ENCODE data around the gene RNF146.
"Not testable (repeated sequence)": the region's sequence is repeated elsewhere in the genome, so short reads cannot be mapped to it uniquely, and the experiment has no call there.

The RNF146 gene, protein sequence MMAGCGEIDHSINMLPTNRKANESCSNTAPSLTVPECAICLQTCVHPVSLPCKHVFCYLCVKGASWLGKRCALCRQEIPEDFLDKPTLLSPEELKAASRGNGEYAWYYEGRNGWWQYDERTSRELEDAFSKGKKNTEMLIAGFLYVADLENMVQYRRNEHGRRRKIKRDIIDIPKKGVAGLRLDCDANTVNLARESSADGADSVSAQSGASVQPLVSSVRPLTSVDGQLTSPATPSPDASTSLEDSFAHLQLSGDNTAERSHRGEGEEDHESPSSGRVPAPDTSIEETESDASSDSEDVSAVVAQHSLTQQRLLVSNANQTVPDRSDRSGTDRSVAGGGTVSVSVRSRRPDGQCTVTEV

DNA sequence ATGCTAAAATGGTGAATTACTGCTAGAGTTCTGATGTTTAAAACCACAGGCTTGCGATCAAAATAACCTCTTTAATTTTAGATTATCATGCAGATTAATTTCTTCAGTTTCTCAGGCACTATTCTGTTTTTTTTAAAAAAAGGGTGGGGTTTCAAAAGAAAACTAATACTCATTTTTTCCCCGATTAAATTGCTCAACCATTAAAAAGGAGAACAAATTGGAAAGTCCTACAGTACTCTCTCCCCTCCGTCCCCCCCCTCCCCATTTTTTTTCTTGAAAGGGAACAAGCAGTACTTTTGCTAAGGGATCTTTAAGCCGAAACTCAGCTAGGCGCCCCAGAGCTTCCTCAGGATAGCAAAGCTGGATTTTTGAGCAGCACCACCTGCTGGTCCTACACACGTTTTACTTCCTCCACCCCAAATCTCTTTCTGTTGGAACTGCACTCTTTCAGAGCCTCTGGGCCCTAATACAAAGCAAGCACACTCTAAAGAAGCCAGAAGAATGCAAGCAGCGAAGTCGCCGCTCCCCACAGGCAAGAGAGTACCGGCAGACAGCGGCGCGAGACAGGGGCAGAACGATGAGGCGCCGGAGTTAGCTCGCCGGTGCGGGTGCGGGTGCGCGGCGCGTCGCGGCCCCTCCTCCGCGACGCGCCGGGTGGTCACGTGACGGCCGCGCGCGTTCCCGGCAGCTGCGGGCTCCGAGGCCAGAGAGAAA is at the start of gene RNF146:
Gene RNF146 (plus strand): TSS at position 687 of the 714 bp plus-strand sequence. CDS start 13,475 bp downstream, outside the sequence.
- peak; percentile 78 for DNase-seq

DNA sequence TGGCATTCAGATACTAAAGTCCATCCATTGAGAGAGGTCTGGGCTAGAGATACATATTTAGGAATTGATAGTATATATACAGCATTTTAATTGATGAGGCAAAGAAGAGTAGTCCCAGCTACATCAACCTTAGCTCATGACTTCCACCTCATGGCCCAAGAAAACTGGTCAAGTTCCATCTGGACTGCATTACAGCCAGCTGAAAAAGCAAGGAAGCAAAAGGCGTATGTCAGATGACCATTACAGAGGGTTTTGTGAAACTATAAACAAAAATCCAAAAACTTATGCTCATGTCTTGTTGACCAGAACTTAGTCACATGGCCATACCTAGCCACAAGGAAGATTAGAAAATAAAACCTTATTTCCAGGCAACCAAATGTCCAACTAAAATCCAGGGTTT is 46.8 kb upstream of the RNF146 start:
- DNase-seq = no peak

DNA sequence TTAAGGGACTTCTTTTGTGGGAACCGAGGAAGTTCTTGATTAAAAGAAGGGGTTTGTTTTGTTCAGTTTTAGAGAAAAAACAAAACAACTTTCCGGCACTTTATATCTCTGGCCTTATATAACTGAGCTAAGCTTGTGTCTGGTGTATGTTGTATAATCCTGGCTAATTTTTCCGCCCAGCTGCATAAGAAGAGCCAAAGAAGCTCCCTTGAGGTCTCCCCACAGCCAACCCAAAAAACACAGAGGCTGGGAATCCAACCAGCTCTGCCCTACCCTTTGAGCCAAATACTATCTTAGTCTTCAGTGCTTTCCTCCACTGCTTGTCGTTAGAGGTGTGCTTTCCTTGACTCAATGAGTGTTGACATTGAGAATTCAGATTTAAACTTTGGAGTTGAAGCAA is 45.5 kb upstream of the RNF146 start:
- no peak for DNase-seq

DNA sequence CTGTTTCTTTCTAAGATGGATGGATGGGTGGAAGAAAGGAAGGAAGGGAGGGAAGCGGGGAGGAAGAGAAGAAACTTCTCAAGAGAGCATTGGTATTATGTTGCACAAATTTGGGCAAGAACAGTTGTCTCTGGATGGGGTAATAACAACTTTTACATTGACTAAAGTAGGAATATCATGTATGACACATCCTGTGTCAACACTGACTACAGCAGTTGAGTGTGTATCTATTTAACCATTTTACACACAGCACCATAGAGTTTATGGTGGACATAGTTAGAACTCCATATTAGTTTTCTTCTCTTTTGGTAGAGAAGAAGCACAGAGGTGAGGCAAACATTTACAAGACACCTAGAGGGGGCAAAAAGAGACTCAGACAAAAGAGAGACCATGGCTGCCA is 44.2 kb upstream of the RNF146 start:
- DNase-seq = no peak

DNA sequence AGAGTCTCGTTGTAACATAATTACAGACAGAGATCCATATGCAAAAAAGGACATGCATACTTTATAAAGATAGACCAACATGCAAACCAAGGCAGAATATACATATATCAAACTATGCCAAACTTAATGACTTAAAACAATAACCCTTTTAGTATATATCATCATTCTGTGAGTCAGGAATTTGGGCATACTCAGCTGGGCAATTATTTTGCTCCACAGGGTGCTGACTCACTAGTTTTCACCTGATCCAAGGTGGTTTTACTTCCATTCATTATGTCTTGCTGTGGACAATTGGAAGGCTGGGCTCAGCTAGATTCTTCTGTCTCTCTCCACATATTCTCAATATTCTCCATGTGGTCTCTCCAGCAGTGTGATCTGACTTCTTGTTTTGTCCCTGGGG is 41.2 kb upstream of the RNF146 start:
- DNase-seq = no peak

DNA sequence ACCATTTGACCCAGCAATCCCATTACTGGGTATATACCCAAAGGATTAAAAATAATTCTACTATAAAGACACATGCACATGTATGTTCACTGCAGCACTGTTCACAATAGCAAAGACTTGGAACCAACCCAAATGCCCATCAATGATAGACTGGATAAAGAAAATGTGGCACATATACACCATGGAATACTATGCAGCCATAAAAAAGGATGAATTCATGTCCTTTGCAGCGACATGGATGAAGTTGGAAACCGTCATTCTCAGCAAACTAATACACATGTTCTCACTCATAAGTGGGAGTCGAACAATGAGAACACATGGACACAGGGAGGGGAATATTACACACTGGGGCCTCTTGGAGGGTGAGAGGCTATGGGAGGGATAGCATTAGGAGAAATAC is 32.8 kb upstream of the RNF146 start:
- DNase-seq = not testable (repeated sequence)

DNA sequence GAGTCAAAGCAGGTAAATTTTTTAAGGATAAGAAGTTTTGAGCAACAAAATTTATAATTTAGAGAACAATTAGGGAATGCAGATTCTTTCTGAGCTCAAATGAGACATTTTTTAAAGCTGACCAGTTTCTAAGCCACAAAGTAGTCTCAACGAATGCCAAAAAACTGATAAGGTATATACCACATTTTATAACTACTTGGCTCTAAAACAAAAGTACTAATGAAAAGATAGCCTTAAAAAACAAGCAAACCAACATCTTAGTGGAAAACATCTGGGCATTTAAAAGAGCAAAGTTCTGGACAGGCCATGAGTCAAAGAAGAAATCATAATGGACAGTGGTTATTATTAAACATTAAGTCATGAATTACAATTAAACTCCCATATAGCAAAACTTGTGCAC is 23.2 kb upstream of the RNF146 start:
- DNase-seq = no peak

DNA sequence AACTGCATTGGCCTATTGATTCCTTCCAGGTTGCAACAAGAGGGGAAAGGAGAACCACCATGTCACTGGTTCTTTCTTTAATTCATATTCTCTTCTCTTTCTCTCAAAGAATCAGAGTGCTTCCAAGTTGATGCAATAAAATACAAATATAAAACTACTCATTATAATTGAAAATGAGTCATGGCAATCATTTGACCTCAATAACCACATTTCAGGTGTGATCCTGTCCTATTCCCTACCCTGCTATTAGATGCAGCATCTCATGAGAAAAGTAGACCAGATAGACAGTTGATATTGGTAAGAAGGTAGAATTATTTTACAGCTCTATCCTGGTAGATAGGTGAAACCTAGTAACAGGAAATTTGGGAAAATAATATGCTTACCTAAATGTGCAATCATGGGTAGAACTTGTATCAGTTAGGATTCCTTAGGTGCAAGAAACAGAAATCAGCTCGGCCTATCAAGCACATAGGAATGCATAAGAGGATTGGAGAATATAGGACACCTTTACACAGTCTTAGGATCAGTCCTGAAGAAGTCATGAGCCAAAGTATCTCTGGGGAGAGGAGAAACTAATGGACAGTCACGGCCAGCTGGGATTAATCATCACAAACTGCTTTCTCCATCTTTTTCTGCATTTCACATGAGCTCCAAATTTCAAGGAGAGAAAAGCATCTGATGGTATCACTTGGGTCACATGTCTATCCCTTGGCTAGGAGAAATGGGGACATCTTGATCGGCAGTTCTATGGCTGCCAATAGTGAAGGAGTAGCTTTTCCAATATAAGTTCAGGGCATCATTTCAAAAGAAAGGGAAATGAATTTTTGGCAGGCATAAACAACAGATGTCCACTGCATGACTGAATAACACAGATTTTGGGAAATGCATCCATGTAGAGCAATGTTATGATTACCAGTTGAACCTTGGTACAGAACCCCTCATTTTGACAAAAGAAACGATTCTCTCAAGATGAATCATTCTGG is 19.3 kb upstream of the RNF146 start:
- no peak for DNase-seq

DNA sequence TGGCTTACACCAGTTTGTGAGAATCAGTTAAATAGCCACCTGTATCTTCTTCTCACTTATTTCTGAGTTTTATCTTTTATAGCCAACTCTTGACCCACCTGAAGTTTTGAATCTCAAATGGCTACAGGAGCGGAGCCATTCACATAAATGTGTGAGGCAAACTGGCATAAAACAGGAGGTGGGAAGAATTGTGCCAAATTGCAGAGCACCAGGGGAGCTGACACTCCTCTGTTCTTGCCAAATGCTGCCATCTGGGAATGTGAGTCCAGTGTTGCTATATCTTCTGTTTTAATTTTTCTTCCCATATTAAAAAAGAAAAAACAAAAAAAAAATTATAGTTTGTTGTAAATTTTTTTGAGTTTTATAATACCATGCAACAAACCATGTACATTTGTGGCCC is 17.0 kb upstream of the RNF146 start:
- no peak for DNase-seq

DNA sequence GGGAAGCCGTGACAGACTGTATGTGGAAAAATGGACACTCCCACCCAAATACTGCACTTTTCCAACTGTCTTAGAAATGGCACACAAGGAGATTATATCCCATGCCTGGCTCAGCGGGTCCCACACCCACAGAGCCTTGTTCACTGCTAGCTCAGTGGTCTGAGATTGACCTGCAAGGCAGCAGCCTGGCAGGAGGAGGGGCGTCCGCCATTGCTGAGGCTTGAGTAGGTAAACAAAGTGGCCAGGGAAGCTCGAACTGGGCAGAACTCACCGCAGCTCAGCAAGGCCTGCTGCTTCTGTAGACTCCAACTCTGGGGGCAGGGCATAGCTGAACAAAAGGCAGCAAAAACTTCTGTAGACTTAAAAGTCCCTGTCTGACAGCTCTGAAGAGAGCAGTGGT is 11.4 kb upstream of the RNF146 start:
- no peak for DNase-seq

DNA sequence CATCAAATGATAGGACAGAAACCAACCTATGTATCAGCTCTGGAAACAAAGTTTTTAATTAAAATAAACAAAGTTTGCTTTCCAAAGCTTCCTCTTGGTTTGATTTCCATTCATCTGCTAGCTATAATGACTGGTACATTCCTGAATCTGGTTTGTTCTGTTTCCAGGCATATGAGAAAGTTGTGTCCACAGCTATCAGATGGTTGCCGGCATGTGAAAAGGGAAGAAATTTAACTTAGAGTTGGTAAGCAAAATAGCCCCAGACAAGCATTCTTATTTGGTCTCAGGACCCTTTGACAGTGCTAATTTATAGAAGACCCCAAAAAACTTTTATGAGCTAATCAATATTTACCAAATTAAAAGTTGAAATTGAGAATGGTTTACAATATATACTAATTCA is 3.8 kb upstream of the RNF146 start:
- DNase-seq = no peak

DNA sequence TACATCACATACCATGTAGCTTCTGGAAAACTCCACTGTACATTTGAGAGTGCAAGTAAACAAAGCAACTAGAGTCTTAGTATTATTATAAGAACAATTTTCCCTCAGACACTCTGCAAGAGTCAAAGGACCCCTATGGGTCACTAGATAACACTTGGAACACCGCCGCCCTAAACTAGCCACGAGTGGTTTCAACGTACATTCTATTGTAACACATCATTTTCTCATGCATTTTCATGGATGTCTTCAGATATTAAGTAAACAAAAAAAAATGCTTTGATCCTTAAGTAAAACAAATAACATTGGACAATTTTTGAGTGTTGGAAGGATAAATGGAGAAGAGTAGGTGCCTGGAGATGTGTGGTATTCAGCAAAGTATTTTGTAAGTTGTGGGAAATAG is 3.2 kb upstream of the RNF146 start:
- no peak for DNase-seq

DNA sequence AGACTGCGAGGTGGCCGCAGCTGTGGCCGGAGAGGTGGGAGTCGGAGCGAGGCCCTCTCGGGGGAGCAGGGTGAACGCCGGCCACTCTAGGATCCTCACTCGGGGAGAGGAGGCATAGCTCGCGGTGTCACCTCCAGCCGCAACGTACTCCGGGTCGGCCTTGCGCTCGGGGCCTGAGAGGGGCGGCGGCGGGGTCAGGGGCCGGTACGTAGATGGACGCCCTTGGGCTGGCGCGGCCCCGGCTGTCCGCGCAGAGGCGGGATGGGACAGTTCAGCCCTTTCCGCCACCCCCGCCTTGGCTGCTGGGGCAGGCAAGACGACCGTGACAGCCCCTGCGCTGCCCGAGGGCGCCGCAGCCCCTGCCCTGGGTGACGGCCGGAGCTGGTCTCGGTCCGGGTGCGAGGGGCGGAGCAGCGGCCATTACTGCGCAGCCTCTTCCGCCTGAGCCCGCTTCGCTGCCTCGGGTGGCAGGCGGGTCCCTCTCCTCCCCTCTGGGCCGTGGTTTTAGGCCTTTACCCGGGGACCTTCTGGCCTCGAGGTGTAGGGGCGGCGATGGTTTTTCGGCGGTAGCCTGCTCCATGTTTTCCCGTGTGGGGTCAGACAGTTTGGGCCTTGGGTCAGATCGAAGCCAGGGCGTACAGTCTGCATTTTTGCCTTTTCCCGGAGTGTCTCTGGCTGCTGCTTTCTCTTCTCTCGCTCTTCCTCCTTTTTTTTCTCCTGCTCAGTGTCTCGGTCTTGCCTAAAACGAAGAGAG is 405 bp downstream of the RNF146 start:
- DNase-seq = peak; percentile 71

DNA sequence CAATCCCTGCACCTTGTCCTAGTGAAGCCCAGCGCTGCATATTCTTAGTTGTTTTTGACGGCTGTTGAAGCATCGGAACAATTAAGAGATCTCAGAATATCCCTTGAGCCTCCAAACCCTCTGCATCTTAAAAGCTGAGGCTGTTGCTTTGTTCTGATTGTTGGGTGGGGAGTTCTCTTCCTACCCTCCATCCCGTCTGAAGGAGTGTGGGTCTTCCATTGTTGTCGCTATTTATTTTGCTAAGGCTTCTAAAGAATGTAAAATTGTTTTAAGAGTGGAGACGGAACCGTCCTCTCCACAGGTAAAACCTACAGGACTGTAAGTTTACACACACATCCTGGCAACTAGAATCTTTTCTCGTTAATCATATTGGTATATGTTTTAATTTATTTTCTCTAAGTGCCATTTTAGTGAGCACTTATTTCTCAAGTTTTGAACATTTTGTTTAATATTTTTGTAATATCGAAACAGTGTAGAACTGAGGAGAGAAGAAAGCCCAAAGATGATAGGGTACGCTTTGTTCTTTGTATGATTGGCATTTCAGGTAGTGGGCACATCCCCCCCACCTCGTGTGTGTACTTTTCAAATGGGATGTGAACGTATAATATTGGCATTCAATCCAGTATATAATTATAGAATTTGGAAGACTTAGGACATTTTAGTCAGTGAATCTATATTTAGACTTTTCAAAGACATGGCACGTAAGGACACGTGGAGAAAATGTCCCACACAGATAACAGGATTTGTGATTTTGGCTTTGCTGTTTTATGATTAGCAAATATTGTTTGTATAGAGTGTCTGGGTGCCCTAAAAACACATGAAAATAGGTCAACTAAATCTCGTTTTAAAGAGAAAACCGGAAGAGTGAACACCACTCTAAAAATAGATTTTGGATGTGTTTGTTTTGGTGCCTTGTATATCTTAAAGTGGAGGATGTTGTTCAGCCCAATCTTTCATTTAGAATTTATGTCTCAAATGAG is 1.3 kb downstream of the RNF146 start:
- DNase-seq = no peak

DNA sequence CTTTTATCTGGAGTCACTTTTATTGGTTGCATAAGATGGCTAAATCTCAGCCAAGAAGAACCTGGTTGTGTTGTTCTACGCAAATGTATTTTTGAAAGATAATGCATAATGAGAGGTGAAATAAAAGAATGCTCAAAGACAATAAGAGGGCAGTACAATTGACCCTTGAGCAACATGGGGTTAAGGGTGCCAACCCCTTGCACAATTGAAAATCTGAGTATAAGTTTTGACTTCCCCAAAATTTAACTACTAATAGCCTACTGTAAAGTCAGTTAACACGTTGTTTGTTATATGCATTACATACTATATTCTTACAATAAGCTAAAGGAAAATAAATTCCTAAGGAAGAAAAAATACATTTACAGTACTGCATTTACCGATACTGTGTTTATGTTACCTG is 5.9 kb downstream of the RNF146 start:
- no peak for DNase-seq

DNA sequence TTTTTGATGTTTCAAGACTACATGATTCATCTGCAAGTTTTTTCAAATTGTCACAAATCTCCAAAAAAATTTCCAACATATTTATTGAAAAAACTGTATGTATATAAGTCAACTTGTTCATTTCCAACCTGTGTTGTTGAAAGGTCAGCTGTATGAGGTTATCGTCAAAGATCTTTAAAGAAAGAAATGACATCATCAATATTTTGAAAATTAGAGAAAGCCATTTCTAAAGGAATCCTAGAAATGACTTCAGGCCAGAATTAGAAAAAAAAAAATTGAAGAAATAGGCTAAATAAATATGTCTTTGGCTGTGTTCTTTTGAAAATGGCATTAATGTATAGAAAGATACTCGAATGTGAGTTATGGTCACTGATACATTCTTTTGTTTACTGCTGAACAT is 6.8 kb downstream of the RNF146 start:
- DNase-seq = no peak

DNA sequence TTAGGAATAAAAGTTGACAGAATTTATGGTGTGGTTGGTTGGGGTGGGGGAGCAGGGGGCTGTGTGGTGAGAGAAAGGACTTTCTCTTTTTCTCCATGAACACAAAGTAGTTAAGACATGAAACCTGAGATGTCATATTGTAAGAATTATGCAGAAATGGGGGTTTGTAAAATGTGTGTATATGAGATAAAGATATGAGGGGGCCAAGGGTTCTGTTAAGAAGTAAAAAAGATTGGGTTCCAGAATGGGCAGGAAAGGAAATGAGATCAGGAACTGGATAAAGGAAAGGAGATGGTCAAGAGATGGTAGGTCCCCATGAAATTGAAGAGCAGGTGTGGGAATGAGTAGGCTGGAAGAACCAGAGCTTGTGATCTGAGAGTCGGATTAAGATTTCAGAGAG is 9.7 kb downstream of the RNF146 start:
- DNase-seq = no peak

DNA sequence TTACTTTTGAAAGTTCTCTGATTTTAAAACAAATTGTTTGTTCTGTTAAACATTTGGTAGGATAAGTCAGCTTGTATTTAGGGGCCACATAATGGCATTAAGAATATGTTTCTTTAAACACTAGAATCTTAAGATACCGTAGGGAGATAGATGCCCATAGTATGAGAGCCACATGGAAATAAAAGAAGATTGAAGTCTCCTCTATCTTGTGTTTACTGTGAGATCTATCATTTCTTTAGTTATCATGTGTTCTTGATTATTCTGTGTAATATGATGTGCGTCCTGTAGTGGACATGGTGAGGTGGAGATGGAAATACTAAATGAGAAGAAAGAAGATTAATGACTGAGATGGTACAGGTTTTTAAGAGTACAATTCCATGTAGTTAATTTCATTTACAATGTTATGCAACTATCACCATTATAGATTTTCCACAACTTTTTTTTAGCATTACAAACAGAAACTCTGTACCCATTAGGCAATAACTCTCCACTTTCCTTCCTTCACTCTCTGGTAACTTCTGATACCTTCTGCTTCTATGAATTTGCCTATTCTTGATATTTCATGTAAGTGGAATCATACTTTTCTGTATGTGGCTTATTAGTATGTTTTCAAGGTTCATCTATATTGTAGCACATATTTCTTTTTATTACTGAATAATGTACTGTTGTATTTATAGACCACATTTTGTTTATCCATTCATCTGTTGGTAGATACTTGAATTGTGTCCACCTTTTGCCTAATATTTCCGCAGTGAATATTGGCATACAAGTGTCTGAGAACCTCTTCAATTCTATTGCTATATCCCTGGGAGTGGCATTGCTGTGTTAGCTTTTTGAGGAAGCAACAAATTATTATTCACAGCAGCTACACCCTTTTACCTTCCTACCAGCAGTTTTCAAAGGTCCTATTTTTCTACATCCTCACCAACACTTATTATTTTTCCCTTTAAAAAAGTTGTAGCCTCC is 11.5 kb downstream of the RNF146 start:
- DNase-seq = no peak

DNA sequence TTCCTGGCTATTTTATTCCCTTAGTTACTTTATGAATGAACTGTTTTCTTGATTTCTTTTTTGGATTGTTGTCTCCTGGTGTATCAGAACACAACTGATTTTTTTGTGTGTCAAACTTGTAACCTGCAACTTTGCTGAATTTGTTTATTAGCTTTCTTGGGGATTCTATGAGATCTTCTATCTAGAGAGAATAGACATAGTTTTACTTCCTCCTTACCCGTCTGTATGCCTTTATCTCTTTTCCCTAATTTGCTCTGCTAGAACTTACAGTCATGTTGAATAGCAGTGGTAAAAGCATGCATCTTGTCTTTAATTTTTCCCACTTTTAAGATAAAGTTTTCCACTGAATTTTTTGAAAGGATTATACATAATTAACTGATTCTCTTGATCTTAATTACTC is 13.2 kb downstream of the RNF146 start:
- no peak for DNase-seq

DNA sequence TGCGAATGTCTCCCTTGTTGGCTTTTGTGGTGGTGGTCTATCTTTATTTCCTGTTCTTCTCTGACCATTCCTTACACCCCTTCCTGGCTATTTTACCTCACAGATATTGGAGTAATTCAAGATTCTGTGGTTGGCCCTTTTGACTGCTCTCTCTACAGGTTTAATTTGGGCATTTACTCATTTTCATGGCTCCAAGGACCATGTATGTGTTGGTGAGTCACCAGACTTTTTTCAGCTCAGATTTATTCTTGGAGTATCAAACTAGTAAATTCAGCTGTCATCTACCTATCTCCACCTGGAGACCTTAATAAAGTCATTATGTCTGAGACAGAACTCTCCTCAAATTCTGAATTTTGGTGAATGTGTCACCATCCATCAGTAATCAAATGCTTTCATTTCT is 15.5 kb downstream of the RNF146 start:
- DNase-seq = no peak

Data from activated CD4-positive, alpha-beta T cell treated with anti-CD3 and anti-CD28 coated beads, Interleukin-10, Interleukin-2, amounts not matched to agents 100 ng/mL and 50 ng/mL, durations not matched to agents 16 hours and 8 hours (primary cell).